Activated CD4-positive, alpha-beta T cell treated with anti-CD3 and anti-CD28 coated beads for 1 hour (primary cell): Measurements from ENCODE around the gene SLC25A52.
"Not testable (repeated sequence)": the region's sequence is repeated elsewhere in the genome, so short reads cannot be mapped to it uniquely, and the experiment has no call there.

ENCODE experiments used
- DNase-seq: peaks from one replicate; pipeline ENCODE4 v3.0.0-alpha.2; 2020

The SLC25A52 gene, protein sequence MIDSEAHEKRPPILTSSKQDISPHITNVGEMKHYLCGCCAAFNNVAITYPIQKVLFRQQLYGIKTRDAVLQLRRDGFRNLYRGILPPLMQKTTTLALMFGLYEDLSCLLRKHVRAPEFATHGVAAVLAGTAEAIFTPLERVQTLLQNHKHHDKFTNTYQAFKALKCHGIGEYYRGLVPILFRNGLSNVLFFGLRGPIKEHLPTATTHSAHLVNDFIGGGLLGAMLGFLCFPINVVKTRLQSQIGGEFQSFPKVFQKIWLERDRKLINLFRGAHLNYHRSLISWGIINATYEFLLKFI

GRCh38 chr18:31760695-31761094 is at the start of gene SLC25A52:
Gene SLC25A52 (minus strand): TSS chr18:31760880. CDS start chr18:31760661, 219 bp downstream.
- DNase-seq: no peak

DNA sequence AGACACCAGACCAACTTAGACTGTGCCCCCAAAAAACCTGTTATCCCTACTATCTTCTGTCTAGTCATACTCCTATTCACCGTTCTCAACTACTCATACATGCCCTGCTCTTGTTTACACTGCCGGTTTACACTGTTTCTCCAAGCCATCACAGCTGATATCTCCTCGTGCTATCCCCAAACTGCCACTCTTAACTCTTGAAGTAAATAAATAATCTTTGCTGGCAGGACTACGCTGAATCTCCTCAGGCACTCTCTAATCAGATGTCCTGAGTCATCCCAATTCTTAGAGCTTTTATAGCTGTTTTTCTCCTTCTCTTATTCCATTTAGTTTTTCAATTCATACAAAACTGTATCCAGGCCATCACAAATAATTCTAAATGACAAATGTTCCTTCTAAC is 48.4 kb upstream of the SLC25A52 start:
- not testable (repeated sequence) for DNase-seq

GRCh38 chr18:31801078-31801477 is 40.4 kb upstream of the SLC25A52 start:
- no peak for DNase-seq

DNA sequence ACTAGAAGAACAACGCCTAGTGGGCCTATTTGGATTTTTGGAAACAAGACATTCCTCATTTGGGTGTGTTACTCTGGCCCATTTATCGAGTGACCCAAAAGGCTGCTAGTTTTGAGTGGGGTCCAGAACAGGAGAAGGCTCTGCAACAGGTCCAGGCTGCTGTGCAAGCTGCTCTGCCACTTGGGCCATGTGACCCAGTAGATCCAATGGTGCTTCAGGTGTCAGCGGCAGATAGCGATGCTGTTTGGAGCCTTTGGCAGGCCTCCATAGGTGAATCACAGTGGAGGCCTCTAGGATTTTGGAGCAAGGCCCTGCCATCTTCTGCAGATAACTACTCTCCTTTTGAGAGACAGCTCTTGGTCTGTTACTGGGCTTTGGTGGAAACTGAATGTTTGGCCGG is 38.6 kb upstream of the SLC25A52 start:
- not testable (repeated sequence) for DNase-seq

GRCh38 chr18:31798399-31798798 is 37.7 kb upstream of the SLC25A52 start:
- DNase-seq: no peak

- no peak for DNase-seq
Measured at GRCh38 chr18:31795747-31796146, 35.1 kb upstream of the SLC25A52 start.

- DNase-seq: no peak
Measured at GRCh38 chr18:31793531-31793930, 32.9 kb upstream of the SLC25A52 start.

DNA sequence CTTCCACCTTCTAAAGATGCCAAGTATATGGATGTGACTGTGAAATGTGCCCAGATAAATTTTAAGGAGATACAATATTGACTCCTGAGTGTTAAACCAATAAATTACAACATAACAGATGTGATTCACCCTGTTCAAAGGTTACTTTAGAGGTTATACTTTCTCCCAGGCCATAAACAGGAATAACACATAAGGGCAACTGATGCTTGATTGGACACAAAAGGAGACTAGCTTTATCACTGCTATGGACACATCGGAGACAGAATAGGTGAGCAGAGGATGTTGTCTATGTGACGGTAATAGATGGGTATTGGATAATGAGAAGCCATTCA is 31.9 kb upstream of the SLC25A52 start:
- DNase-seq: no peak

DNA sequence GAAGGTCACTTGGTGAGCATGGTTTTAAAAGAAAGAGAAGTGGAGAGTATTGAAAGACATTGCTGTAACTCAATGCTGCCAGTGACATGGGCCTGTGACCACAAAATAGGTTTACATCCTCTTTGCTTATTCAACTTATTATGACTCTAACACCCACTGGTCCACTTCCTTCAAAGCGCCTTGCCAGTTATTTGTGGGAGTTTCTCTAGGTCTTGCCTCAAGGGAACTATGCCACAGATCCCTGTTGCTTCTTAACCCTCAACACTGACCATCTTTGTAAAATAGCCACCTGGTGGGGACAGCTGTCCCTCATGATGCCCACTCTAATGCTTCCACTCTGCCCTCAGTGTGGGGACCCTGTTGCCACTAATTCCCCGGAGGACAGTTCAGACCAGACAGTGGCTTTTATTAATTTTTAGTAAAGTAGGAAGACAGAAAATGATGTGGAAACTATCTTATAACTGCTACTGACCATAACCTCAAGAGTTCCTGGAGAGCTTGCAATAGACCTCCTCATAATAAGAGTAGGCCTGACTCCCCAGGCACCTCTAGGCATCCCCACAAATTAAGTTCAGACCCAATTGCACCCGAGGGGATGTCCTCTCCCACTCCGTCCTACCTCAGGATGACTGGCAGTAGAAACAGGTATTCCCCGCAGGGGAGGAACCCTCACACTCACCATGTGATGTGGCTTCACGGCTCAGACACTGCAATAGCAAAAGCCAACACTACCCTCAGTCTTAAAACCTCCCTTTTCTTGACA is 31.3 kb upstream of the SLC25A52 start:
- no peak for DNase-seq

GRCh38 chr18:31789409-31789808 is 28.7 kb upstream of the SLC25A52 start:
- DNase-seq: no peak

DNA sequence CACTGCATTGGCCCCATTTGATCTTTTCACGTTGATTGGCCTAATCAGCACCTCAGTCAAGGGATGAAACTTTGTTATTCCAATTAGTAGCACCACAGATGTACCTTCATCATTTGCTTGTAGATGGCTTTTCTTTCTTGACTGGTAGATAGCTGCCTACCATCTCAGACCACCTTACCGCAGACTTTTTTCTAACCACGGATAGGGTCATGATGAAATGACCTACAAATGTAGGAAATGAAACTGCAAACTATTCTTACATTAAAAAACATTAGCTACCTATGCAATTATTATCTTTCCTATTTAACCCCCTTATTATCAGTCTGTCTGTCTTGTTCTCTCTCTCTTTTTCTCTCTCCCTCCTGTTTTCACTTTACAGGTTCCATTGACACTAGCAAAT is 22.4 kb upstream of the SLC25A52 start:
- no peak for DNase-seq

DNA sequence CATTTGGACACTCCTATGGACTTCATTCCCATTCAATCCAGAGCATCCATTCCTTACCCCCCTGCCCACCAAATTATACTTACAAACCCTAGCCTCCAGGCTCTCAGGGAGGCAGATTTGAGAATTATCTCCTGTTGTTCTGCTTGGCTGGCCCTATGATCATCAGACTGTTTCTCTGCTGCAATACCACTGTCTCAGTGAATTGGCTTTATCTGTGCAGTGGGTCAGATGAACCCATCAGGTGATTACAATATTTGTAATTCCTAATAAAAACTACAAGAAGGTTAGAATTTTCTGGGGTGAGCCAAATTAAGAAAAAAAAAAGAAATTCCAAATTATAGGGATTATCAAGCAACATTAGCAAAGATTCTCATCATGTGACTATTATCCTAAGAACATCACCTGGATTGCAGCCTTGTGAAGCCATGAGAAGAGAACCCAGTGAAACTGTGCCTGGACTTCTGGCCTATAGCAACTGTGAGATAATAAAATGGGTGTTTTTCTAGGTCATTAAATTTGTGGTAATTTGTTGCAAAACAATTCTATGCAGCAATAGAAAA is 17.8 kb upstream of the SLC25A52 start:
- DNase-seq: no peak

- no peak for DNase-seq
Measured at GRCh38 chr18:31776093-31776492, 15.4 kb upstream of the SLC25A52 start.

- DNase-seq: no peak
Measured at GRCh38 chr18:31774962-31775361, 14.3 kb upstream of the SLC25A52 start.

DNA sequence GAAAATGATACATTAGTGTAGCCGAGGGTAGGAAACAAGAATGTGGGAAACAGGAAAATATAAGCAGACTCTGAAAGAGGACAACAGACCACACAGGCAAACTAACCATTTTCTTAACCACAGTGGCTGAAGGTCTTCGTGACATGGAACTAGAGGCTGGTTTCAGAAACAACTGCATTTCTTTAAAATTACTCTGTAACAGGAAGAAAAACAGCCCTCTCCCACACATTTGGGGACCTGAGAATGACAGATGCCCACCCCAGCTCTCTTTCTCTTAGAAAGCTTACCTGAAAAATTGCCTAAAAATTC is 13.8 kb upstream of the SLC25A52 start:
- DNase-seq: no peak

- DNase-seq: no peak
Measured at GRCh38 chr18:31773774-31774476, 13.2 kb upstream of the SLC25A52 start.

DNA sequence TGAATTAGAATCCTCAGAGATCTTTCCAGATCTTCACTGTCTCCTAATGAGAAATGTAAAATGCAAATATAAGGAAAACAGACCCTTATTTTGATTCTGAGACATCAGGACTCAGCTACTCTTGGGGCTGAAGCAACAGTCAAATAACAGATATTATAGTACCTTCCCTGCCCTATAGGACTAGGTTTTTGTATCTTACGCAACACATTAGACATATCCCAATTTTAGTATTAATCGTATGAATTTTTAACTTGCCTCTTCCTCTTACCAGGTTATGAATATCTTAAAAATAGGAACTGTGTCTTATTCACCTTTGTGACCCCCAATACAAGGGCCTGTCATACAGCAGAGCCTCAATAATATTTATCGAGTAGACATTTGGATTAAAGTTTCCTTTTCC is 12.0 kb upstream of the SLC25A52 start:
- no peak for DNase-seq

DNA sequence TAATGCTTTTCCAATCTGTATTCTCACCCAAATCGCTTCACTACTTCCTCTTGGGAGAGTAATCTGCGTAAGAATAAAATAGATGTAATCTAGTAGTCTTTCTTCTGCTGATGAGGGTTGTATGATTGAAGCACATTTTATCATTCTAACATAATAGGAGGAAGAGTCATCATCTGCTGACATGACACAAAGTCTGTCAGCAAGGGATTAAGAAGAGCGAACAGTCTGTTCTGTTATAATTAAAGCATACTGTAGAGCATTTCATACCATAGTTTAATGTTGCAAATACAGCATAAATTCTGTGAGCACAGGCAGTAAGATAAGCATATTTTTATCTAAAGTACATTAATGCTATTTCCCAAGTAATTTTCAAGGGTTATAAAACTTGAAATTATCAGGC is 10.4 kb downstream of the SLC25A52 start:
- DNase-seq: no peak

- DNase-seq: no peak
Measured at GRCh38 chr18:31746396-31746795, 14.3 kb downstream of the SLC25A52 start.

- no peak for DNase-seq
Measured at GRCh38 chr18:31744321-31745067, 16.2 kb downstream of the SLC25A52 start.

- not testable (repeated sequence) for DNase-seq
Measured at GRCh38 chr18:31743600-31743999, 17.1 kb downstream of the SLC25A52 start.

DNA sequence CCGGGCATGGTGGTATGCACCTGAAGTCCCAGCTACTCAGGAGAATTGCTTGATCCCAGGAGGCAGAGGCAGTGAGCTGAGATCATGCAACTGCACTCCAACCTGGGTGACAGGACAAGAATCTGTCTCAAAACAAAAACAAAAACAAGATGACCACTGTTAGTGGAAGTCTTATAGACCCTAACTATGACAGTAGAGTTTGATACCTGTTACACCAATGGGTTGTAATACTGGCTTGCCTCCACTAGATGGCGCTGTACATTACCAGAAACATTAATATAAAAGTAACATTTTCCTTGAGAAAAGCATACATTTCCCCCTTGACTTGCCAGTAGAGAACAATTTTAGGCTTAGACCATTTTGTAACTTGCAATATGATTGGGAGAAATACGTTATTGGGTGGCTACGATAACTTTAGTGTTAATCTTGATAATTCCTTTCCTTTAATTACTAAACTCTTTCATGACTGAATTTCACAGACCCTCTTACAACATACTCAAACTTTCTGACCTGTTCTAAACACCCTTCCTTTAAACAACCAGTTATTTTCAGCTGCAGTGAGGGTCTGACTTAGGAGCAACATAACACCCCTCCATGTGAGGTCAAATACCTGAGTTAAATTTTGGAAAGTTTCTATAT is 19.5 kb downstream of the SLC25A52 start:
- peak; percentile 22 for DNase-seq

- no peak for DNase-seq
Measured at GRCh38 chr18:31740180-31740579, 20.5 kb downstream of the SLC25A52 start.
